WI38 (cell line): Measurements from ENCODE around the gene THAP7.
A peak's percentile ranks its signal among the peaks of the same experiment; 100 is the strongest.

Source experiments
- H3K4me3 ChIP-seq: 2 replicates; pipeline ENCODE4 v1.5.1; 2011; ENCODE audit warnings: low read depth, mild to moderate bottlenecking, control low read depth, low read length
- CTCF ChIP-seq: IDR thresholded peaks from 2 replicates; pipeline ENCODE4 v1.5.1; 2012; ENCODE audit warnings: low read depth, mild to moderate bottlenecking, control low read depth, low read length

THAP7 gene

GRCh38 chr22:20957683-20958431 lies 44.1 kb downstream of the THAP7 start:
- peak overlapping the region; percentile 35 for H3K4me3 ChIP-seq

GRCh38 chr22:20957102-20957682 lies 44.7 kb downstream of the THAP7 start:
- H3K4me3 ChIP-seq, result peak overlapping the region; percentile 35
- no peak for TF ChIP-seq CTCF

More at GRCh38 chr22:20957683-20958431, 44.1 kb downstream of the THAP7 start:
- no peak for TF ChIP-seq CTCF

- TF ChIP-seq CTCF, result no peak
- no peak overlapping the region; the same call in 1 of the 2 replicates for H3K4me3 ChIP-seq
Measured at GRCh38 chr22:20956258-20957101, 45.4 kb downstream of the THAP7 start.

- no peak overlapping the region for H3K4me3 ChIP-seq
- no peak for TF ChIP-seq CTCF
Measured at GRCh38 chr22:20955548-20955947, 46.4 kb downstream of the THAP7 start.

GRCh38 chr22:20953668-20954500 lies 48.0 kb downstream of the THAP7 start:
- no peak overlapping the region for H3K4me3 ChIP-seq
- no peak for TF ChIP-seq CTCF

- no peak for TF ChIP-seq CTCF
- no peak overlapping the region for H3K4me3 ChIP-seq
Measured at GRCh38 chr22:20953342-20953608, 48.6 kb downstream of the THAP7 start.
